ENCODE data around the gene HOXA4. TPM values are rescaled to one million over a fixed set of nuclear protein-coding genes. Genes with fewer than 3 reads are reported as not detected.

HOXA4 gene
- total RNA-seq, 1 experiment from 2014 or later, result 4.8 TPM

DNA sequence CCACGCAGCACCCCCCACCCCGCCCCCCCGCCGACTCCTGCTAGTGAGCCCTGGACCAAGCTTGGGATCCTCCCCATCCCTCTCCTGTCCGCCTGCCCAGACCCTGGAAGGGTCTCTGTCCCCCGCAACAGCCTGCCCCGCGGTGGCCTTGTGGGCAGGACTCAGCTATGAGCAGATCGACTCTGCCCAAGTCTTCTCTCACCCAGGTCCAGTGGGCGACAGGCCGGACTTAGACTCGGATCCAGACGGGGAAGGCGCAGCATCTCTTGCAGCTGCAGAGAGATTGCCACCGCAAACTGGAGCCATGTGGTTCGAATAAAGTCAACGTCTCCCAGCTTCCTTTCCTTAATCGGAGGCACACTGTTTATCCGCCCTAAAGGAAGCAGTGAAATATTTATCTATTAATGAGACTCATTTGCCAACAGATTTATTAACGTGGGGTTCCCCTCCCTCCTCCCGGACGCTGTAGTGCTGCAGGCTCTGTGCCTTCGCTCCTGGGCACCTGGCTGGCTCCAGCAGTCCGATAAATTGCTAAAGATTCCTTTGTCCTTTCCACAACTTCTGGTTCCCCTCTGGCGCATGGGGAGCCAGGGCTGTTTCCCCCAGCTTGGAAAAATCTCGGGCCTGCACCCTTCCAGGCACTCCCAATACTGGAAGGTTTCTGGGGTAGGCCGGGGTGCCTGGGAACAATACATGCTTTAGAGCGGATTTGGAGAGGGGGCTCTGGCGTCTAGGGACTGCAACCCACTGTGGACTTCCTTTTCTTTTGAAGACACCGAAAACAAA is 26.6 kb upstream of the HOXA4 start:
- TF ChIP-seq, protein P1, sequence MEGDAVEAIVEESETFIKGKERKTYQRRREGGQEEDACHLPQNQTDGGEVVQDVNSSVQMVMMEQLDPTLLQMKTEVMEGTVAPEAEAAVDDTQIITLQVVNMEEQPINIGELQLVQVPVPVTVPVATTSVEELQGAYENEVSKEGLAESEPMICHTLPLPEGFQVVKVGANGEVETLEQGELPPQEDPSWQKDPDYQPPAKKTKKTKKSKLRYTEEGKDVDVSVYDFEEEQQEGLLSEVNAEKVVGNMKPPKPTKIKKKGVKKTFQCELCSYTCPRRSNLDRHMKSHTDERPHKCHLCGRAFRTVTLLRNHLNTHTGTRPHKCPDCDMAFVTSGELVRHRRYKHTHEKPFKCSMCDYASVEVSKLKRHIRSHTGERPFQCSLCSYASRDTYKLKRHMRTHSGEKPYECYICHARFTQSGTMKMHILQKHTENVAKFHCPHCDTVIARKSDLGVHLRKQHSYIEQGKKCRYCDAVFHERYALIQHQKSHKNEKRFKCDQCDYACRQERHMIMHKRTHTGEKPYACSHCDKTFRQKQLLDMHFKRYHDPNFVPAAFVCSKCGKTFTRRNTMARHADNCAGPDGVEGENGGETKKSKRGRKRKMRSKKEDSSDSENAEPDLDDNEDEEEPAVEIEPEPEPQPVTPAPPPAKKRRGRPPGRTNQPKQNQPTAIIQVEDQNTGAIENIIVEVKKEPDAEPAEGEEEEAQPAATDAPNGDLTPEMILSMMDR (IDR thresholded peaks at IDR 0.05; ENCODE audit: insufficient read depth in 1 of 2, low read depth in 1 of 2, low read length in 1 of 2, severe bottlenecking in 1 of 2, unreplicated experiment in 1 of 2), result no peak
- intact Hi-C loops (cut with micrococcal nuclease; ENCODE audit: unreplicated experiment), result no loop called here
- Mint-ChIP-seq H3K36me3 (ENCODE audit: insufficient read depth, unreplicated experiment) (peaks cover 20% of the 10 kb centered on the region), H3K4me3 (ENCODE audit: unreplicated experiment) (peak overlapping the region; percentile 93), H3K9me3 (ENCODE audit: unreplicated experiment) (no peaks in the 10 kb centered on the region), H3K4me1 (ENCODE audit: low read depth, unreplicated experiment) (peaks cover 7% of the 10 kb centered on the region), H3K27me3 (ENCODE audit: insufficient read depth, unreplicated experiment) (no peaks in the 10 kb centered on the region), H3K27ac (ENCODE audit: unreplicated experiment) (peak overlapping the region; percentile 93)
- POLR2A ChIA-PET, result interaction anchor here (0.6 to 1.0 kb wide), 3 partner anchors 61 to 1096 kb away, joined by 5 to 6 read pairs (median 6); partner anchors contain the start of genes HOXA1 and SKAP2
- no peaks in the 10 kb centered on the region for H3K27me3 ChIP-seq (replicated peaks; ENCODE audit: control insufficient read depth, insufficient read depth, low read length)
- no TSS peak for BruUV-seq (replicated peaks)
- peaks cover 7% of the 10 kb centered on the region for H3K4me1 ChIP-seq
- DNase-seq, result peak in 1 of 2 experiments; percentile 34
- no peaks in the 10 kb centered on the region; the same call in 1 of the 2 replicates for H3K36me3 ChIP-seq (ENCODE audit: control insufficient read depth, insufficient read depth, low read length)
- H3K9me3 ChIP-seq, result no peaks in the 10 kb centered on the region
- H3K4me3 ChIP-seq (ENCODE audit: low read depth, low read length), result peak overlapping the region; percentile 49
- CTCF ChIA-PET, result interaction anchor here (0.6 to 1.3 kb wide), 9 partner anchors 9 to 1295 kb away, joined by 3 to 6 read pairs (median 4); partner anchors contain the start of gene HOXA4

DNA sequence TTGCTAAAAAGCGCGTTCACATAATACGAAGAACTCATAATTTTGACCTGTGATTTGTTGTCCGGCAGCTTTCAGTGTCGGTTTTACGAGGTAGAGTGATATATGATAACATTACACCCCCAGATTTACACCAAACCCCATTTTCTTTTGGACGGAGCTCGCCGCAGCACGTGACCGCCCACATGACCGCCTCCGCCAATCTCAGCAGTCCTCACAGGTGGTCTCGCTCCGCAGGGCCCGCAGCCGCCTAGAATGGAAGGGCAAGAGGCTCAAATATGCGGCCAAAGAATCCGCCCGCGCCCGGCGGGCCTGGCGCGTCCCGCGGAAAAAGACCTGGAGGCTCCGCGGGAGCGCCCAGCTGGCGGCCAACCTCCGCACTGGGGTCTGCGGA is 25.9 kb upstream of the HOXA4 start, which contains the start of gene HOXA7:
HOXA7 (minus strand) TSS at position 168 of the 391 bp plus-strand sequence; CDS start at position 38, 130 bp downstream.
- H3K36me3 ChIP-seq (ENCODE audit: control insufficient read depth, insufficient read depth, low read length), result no peaks in the 10 kb centered on the region; the same call in 1 of the 2 replicates
- Mint-ChIP-seq H3K27me3 (ENCODE audit: insufficient read depth, unreplicated experiment) (no peaks in the 10 kb centered on the region), H3K4me1 (ENCODE audit: low read depth, unreplicated experiment) (peaks cover 7% of the 10 kb centered on the region), H3K36me3 (ENCODE audit: insufficient read depth, unreplicated experiment) (peaks cover 23% of the 10 kb centered on the region), H3K4me3 (ENCODE audit: unreplicated experiment) (peak within 1 kb of the TSS; percentile 93), H3K27ac (ENCODE audit: unreplicated experiment) (peak within 1 kb of the TSS; percentile 93), H3K9me3 (ENCODE audit: unreplicated experiment) (no peaks in the 10 kb centered on the region)
- CTCF ChIA-PET, result interaction anchor here (0.6 to 1.3 kb wide), 9 partner anchors 8 to 475 kb away, joined by 3 to 6 read pairs (median 4); partner anchors contain the start of gene HOXA4
- H3K4me3 ChIP-seq (ENCODE audit: low read depth, low read length), result peak within 1 kb of the TSS; percentile 49
- TF ChIP-seq, protein P1 (IDR thresholded peaks at IDR 0.05; ENCODE audit: insufficient read depth in 1 of 2, low read depth in 1 of 2, low read length in 1 of 2, severe bottlenecking in 1 of 2, unreplicated experiment in 1 of 2), result no peak
- H3K4me1 ChIP-seq, result peaks cover 9% of the 10 kb centered on the region
- intact Hi-C loops (cut with micrococcal nuclease; ENCODE audit: unreplicated experiment), result no loop called here
- no TSS peak for BruUV-seq (replicated peaks)
- H3K27me3 ChIP-seq (replicated peaks; ENCODE audit: control insufficient read depth, insufficient read depth, low read length), result no peaks in the 10 kb centered on the region
- POLR2A ChIA-PET, result interaction anchor here (0.6 to 1.0 kb wide), 5 partner anchors 40 to 1096 kb away, joined by 3 to 6 read pairs (median 5); partner anchors contain the start of genes HOXA1 and SKAP2
- no peaks in the 10 kb centered on the region for H3K9me3 ChIP-seq
- peak; percentile 85 to 88 for DNase-seq

DNA sequence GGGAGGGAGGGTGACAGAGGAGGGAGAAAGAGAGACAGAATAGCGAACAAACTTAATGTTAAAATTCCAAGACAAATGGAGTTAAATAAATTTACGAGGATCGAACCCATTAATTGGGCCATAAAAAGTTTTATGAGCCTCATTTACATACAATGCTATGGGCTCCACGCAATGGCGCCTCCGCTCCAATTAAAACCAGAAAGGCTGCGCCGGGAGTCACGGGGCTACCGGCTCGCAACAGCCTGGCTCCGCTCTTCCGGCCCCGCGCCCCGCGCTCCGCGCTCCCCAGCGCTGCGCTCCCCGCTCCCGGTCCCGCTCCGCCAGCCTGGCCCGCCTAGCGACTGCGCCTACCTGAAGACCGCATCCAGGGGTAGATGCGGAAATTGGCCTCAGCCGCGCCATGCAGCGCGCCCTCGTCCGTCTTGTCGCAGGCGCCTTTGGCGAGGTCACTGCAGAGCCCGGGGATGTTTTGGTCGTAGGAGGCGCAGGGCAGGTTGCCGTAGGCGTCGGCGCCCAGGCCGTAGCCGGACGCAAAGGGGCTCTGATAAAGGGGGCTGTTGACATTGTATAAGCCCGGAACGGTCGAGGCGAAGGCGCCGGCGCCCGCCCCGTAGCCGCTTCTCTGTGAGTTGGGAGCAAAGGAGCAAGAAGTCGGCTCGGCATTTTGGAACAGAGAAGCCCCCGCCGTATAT is 25.4 kb upstream of the HOXA4 start:
- no peaks in the 10 kb centered on the region for H3K9me3 ChIP-seq
- peak; percentile 56 to 73 for DNase-seq
- H3K4me3 Mint-ChIP-seq (ENCODE audit: unreplicated experiment), result peak overlapping the region; percentile 93
- H3K27me3 Mint-ChIP-seq (ENCODE audit: insufficient read depth, unreplicated experiment), result no peaks in the 10 kb centered on the region
- H3K4me1 ChIP-seq, result peaks cover 10% of the 10 kb centered on the region
- peaks cover 7% of the 10 kb centered on the region for H3K4me1 Mint-ChIP-seq (ENCODE audit: low read depth, unreplicated experiment)
- no peaks in the 10 kb centered on the region for H3K27me3 ChIP-seq (replicated peaks; ENCODE audit: control insufficient read depth, insufficient read depth, low read length)
- ChIA-PET POLR2A (interaction anchor here (0.6 to 1.0 kb wide), 3 partner anchors 39 to 477 kb away, joined by 3 to 6 read pairs (median 4); partner anchors contain the start of gene HOXA1), CTCF (interaction anchor here (0.6 to 1.3 kb wide), 7 partner anchors 15 to 474 kb away, joined by 3 to 6 read pairs (median 4); partner anchors contain the start of gene HOXA4)
- H3K27ac Mint-ChIP-seq (ENCODE audit: unreplicated experiment), result peak overlapping the region; percentile 93
- TF ChIP-seq, protein P1 (IDR thresholded peaks at IDR 0.05; ENCODE audit: insufficient read depth in 1 of 2, low read depth in 1 of 2, low read length in 1 of 2, severe bottlenecking in 1 of 2, unreplicated experiment in 1 of 2), result no peak
- TSS peak; percentile 63 for BruUV-seq (replicated peaks)
- H3K4me3 ChIP-seq (ENCODE audit: low read depth, low read length), result peak overlapping the region; percentile 49
- H3K36me3 Mint-ChIP-seq (ENCODE audit: insufficient read depth, unreplicated experiment), result peaks cover 27% of the 10 kb centered on the region
- intact Hi-C loops (cut with micrococcal nuclease; ENCODE audit: unreplicated experiment), result no loop called here
- H3K36me3 ChIP-seq (ENCODE audit: control insufficient read depth, insufficient read depth, low read length), result no peaks in the 10 kb centered on the region; the same call in 1 of the 2 replicates
- no peaks in the 10 kb centered on the region for H3K9me3 Mint-ChIP-seq (ENCODE audit: unreplicated experiment)

Measured in Caco-2 (cell line).